Measurements from ENCODE around the gene ZNF525. TPM values are rescaled to one million over a fixed set of nuclear protein-coding genes. Genes with fewer than 3 reads are reported as not detected.
"Not testable (repeated sequence)": the region's sequence is repeated elsewhere in the genome, so short reads cannot be mapped to it uniquely, and the experiment has no call there.

The ZNF525 gene
- total RNA-seq, 4 donors from 2014 or later: 9.6 to 14.5 (median 12.3) TPM

DNA sequence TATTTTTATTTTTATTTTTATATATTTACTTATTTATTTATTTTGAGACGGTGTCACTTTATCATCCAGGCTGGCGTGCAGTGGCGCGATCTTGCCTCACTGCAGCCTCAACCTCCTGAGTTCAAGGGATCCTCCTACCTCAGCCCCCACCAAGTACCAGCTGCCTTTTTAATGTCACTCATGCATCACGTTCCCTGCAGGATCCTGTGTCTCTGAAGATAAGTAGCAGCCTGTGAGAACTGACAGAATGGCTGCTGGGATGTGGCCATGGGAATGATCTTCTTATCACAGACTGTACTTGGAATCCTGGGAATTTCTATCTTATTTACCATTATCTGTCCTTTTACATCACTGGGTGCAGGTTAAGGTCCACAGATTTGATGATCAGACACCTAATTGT is 57.0 kb downstream of the ZNF525 start:
- TF ChIP-seq POLR2A (IDR thresholded peaks at IDR 0.05; ENCODE audit: low read depth) (no peak), POLR2AphosphoS5 (IDR thresholded peaks at IDR 0.05) (no peak), EP300 (IDR thresholded peaks at IDR 0.05) (no peak)
- no peaks in the 10 kb centered on the region for H3K27me3 ChIP-seq
- H3K27ac ChIP-seq (replicated peaks in 1 of 4): no peak overlapping the region
- H3K4me3 ChIP-seq: no peak overlapping the region
- no peak for DNase-seq (ENCODE audit: extremely low spot score)
- H3K36me3 ChIP-seq: no peaks in the 10 kb centered on the region
- intact Hi-C loops (cut with DNase I): loop anchor here (5.0 kb wide), 1 partner anchor 325 kb away; no protein-coding TSS in a partner anchor
- no peaks in the 10 kb centered on the region for H3K9me3 ChIP-seq
- 87% methylated on average over 5 of the region's 5 CpGs for WGBS
- peaks cover 0 to 10% (median 9%) of the 10 kb centered on the region in 4 donors for H3K4me1 ChIP-seq

DNA sequence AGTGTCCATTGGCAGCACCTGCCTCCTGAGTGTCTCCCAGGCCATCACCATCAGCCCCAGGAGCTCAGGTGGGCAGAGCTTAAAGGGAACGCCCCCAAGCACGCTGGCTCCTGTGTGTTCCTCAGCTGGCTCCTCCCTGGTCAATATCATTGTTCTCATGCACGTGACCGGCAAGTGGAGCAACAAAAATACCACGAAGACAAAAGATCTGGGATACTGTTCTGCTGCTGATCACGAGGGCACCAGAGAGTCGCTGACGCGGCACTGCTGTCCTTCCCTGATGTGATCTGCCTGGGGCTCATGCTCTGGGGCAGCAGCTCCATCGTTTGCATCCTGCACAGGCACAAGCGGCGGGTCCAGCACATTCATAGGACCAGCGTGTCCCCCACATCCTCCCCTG is 57.6 kb downstream of the ZNF525 start:
- Histone ChIP-seq H3K27ac (replicated peaks in 1 of 4) (peak overlapping the region in 1 of 4 donors; percentile 28), H3K4me1 (peaks cover 0 to 10% (median 9%) of the 10 kb centered on the region in 4 donors)
- intact Hi-C loops (cut with DNase I): loop anchor here (5.0 kb wide), 1 partner anchor 324 kb away; no protein-coding TSS in a partner anchor
- not testable (repeated sequence) for DNase-seq (ENCODE audit: extremely low spot score); H3K9me3 ChIP-seq; H3K36me3 ChIP-seq; H3K4me3 ChIP-seq; H3K27me3 ChIP-seq
- no CpG with 5 or more reads among the region's 13 CpGs for WGBS

DNA sequence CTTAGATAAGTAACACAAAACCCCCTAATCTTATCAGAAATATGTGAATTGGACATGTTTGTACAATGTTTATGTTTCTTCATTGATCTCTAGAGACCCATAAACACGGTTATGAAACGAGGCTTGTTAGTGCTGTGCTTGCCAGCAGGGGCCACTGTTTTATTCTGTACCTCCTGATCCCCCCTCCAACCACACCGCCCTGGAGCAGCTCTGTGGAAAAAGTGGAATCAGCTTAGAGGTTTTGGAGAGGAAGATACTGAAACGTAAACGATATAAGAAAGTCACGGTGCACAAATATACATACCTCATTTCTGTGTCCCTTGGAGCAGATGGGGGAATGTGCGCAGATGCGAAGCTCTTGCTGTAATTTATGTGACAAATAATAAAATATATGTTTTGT is 58.2 kb downstream of the ZNF525 start:
- H3K27me3 ChIP-seq; H3K36me3 ChIP-seq; DNase-seq (ENCODE audit: extremely low spot score); H3K9me3 ChIP-seq; H3K27ac ChIP-seq (replicated peaks in 1 of 4); H3K4me3 ChIP-seq: not testable (repeated sequence)
- WGBS: 37% methylated on average over 8 of the region's 8 CpGs
- intact Hi-C loops (cut with DNase I): loop anchor here (5.0 kb wide), 1 partner anchor 324 kb away; no protein-coding TSS in a partner anchor
- peaks cover 0 to 10% (median 9%) of the 10 kb centered on the region in 4 donors for H3K4me1 ChIP-seq

DNA sequence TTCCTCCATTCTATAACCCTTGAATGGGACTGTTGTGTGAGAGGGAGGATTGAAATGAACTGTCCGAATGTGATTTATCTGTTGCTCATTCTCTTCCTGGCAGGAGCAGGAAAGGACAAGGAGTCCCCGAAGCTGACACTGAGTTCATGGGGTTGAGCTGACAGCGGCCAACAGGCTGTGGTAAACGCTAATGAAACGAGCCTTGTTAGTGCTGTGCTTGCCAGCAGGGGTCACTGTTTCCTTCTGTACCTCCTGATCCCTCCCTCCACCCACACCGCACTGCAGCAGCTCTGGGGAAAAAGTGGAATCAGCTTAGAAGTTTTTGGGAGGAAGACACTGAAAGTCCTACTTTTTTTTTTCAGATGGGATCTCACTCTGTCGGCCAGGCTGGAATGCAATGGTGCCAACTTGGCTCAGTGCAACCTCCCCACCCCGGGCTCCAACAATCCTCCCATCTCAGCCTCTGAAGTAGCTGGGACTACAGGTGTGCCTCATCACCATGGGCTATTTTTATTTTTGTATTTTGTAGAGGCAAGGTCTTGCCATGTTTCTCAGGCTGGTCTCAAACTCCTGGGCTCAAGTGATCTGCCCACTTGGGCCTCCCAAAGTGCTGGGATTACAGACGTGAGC is 59.6 kb downstream of the ZNF525 start:
- peak; percentile 93 for DNase-seq (ENCODE audit: extremely low spot score)
- intact Hi-C loops (cut with DNase I): loop anchor here (5.0 kb wide), 1 partner anchor 322 kb away; no protein-coding TSS in a partner anchor
- Histone ChIP-seq H3K27me3 (no peaks in the 10 kb centered on the region), H3K9me3 (no peaks in the 10 kb centered on the region), H3K27ac (replicated peaks in 1 of 4) (no peak overlapping the region), H3K4me1 (peaks cover 0 to 10% (median 9%) of the 10 kb centered on the region in 4 donors), H3K36me3 (no peaks in the 10 kb centered on the region), H3K4me3 (no peak overlapping the region)
- TF ChIP-seq, protein P1, sequence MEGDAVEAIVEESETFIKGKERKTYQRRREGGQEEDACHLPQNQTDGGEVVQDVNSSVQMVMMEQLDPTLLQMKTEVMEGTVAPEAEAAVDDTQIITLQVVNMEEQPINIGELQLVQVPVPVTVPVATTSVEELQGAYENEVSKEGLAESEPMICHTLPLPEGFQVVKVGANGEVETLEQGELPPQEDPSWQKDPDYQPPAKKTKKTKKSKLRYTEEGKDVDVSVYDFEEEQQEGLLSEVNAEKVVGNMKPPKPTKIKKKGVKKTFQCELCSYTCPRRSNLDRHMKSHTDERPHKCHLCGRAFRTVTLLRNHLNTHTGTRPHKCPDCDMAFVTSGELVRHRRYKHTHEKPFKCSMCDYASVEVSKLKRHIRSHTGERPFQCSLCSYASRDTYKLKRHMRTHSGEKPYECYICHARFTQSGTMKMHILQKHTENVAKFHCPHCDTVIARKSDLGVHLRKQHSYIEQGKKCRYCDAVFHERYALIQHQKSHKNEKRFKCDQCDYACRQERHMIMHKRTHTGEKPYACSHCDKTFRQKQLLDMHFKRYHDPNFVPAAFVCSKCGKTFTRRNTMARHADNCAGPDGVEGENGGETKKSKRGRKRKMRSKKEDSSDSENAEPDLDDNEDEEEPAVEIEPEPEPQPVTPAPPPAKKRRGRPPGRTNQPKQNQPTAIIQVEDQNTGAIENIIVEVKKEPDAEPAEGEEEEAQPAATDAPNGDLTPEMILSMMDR (IDR thresholded peaks at IDR 0.05): peak; percentile 72 to 86 (median 82)
- TF ChIP-seq EP300 (IDR thresholded peaks at IDR 0.05) (no peak), POLR2A (IDR thresholded peaks at IDR 0.05; ENCODE audit: low read depth) (no peak), POLR2AphosphoS5 (IDR thresholded peaks at IDR 0.05) (peak; percentile 43 to 57)
- WGBS: 25% methylated on average over 9 of the region's 9 CpGs

DNA sequence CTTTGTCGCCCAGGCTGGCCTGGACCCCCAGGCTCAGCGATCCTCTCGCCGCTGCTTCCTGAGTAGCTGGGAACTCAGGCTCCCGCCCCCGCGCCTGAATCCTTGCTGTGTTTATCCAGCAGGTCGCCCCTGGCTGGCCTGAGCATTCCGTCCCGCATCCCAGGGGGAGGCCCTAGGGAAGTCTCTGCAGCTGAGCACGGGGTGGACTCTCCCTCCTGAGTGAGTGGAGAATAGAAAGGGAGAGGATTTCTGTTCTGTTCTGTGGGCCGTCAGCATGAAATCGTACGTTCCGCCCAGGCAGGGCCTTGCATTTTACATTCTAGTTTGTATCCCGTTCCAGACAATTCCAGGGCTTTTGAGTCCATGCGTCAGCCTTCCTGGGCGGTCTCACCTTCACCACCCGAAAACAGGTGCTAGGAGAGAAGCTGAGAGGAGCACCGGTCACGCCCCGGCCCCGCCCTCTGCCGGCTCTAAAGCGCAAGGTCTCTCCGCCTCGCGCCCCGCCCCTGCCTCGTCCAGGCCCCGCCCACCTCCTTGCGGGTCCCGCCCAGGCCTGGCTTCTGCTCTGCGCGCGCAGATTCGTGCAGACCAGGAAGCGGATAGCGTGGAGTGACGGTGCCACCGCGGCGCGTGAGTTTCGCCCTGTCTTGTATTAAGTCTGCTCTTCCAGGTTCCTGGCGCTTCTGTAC is 66.0 kb downstream of the ZNF525 start, which contains the start of gene ZNF761:
Gene ZNF761 (plus strand): TSS at position 586 of the 689 bp plus-strand sequence. CDS start 15,285 bp downstream, outside the sequence.
- no peaks in the 10 kb centered on the region for H3K27me3 ChIP-seq
- intact Hi-C loops (cut with DNase I): loop anchor here (5.0 kb wide), 1 partner anchor 36 kb away; the partner anchor contains the start of gene ZNF813
- WGBS: 0% methylated on average over 19 of the region's 46 CpGs
- peak within 1 kb of the TSS; percentile 66 to 78 (median 74) for H3K4me3 ChIP-seq
- H3K27ac ChIP-seq (replicated peaks in 1 of 4): peak within 1 kb of the TSS; percentile 72 to 80 (median 74)
- peak; percentile 99 for DNase-seq (ENCODE audit: extremely low spot score)
- no peaks in the 10 kb centered on the region for H3K9me3 ChIP-seq
- peaks cover 8 to 15% (median 14%) of the 10 kb centered on the region in 4 donors for H3K4me1 ChIP-seq
- H3K36me3 ChIP-seq: peaks cover 0 to 24% (median 11%) of the 10 kb centered on the region in 4 donors
- TF ChIP-seq POLR2A (IDR thresholded peaks at IDR 0.05; ENCODE audit: low read depth): peak; percentile 27
- TF ChIP-seq, protein P1 (IDR thresholded peaks at IDR 0.05): peak in 2 of 3 experiments; percentile 45 to 49
- no peak for TF ChIP-seq EP300 (IDR thresholded peaks at IDR 0.05)
- peak; percentile 94 to 96 for TF ChIP-seq POLR2AphosphoS5 (IDR thresholded peaks at IDR 0.05)
